Stimulated activated CD8-positive, alpha-beta memory T cell treated with anti-CD3 and anti-CD28 coated beads, Interleukin-4, amount 100 ng/mL, for 48 hours (primary cell): ENCODE data around the gene PRX.
"Not testable (repeated sequence)": the region's sequence is repeated elsewhere in the genome, so short reads cannot be mapped to it uniquely, and the experiment has no call there.

Source experiments
- DNase-seq: peaks from one replicate; pipeline ENCODE4 v3.0.0-alpha.2; 2020

Gene PRX

GRCh38 chr19:40438284-40438683 is 25.1 kb upstream of the PRX start:
- no peak for DNase-seq

- peak; percentile 55 for DNase-seq
Observed at GRCh38 chr19:40433391-40434216, 20.4 kb upstream of the PRX start.

DNA sequence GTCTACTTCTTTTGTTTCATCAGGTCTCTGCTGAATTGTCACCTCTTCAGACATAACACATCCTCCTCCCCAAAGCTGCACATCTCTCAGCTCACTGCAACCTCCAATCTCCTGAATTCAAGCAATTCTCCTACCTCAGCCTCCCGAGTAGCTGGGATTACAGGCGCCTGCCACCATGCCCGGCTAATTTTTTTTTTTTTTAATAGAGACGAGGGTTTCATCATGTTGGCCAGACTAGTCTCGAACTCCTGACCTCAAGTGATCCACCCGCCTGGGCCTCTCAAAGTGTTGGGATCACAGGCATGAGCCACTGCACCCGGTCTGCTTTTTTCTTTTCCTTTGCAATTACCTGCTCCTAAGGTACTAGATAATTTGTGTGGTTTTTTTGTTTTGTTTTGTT is 19.6 kb upstream of the PRX start:
- DNase-seq = not testable (repeated sequence)

DNA sequence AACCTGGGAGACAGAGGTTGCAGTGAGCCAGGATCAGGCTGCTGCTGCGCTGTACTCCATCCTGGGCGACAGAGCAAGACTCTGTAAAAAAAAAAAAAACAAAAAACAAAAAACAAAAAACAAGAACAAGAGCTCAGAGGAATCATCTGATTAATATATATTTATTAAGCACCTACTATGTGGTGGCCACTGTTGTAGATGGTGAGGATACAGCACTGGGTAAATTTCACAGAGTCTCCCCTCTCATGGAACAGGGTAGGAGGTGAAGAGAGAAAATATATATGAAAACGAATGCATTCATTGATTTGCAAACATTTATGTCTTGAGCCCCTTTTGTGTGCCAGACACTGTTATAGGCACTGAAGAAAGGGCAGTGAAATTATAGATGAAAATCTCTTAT is 18.5 kb upstream of the PRX start:
- no peak for DNase-seq

GRCh38 chr19:40430242-40430641 is 17.1 kb upstream of the PRX start:
- not testable (repeated sequence) for DNase-seq

GRCh38 chr19:40428197-40428596 is 15.0 kb upstream of the PRX start:
- DNase-seq = not testable (repeated sequence)

- DNase-seq = peak; percentile 100
Observed at GRCh38 chr19:40425450-40426287, 12.5 kb upstream of the PRX start, which contains the start of gene SERTAD1. Gene SERTAD1 (minus strand): TSS chr19:40425992. CDS start chr19:40423546, 2,446 bp downstream.

DNA sequence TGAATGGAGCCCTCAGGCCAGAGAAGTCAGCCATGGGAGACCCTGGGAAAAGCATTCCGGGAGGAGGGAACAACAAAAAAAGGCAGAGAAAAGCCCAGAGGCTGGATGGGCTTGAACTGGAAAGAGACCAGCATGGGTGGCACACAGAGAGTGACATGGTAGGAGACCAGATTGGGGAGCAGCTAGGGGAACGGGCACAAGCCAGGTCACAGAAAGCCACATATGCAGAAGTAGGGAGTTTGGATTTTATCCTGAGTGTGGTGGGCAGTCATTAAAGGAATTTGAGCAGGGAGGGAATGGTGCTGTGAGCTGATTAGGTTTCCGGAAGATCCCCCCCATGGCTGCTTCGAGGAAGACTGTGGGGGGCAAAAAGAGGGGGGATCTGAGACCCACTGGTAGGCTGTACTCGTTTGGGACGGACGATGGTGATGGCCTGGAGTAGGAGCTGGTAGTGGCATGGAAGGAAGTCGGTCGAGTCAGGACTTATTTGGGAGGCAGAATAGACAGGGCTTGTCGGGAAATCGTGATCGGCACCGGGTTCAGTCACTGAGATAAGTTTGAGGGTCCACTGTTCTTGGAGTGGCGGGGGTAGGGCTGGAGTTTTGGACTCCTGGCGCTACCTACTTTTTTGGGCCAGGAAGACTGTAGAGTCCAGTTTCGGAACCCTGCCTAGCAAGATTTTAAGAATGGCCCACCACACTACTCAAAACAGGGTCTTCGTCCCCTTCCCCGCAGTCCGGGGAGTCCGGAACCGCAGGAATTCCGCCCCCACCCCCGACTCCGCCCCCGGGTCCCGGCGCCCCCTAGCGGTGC is 11.7 kb upstream of the PRX start:
- no peak for DNase-seq

GRCh38 chr19:40423938-40424337 is 10.8 kb upstream of the PRX start:
- DNase-seq = no peak

DNA sequence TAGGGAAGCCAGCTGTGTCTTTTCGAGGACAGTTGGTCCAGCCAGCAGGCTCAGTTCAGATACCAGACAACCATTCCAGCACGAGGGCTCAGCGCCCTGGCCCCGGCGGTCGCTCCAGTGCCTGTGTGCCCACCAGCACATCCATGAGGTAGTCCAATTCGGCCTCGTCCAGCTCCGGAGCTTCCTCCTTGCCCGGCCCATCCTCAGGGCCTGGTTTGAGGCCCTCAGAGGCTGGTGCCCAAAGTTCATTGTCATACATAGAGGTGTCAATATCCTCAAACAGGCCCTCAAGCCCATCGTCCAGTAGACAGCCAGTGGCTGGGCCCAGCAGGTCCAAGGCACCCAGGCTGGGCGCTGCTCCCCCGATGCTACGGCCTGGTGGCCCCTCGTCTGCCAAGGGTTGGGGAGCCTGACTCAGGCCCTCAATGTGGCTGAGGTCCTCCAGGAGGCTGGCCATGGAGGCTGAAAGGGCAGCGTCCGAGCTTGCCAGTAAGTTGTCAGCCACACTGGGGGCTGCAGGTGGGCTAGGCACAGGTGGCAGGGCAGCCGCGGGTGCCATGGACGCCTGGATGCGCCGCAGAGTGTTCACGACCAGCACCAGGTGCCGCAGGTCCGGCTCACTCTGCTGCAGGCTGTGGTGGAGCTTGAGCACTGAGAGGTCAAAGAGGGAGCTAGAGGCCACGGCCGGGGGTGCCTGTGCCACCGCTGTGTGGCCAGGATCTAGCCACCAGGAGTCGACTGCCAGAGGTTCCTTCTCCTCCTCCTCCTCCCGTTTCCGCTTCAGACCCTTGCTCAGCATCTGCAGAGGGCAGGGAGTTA is 9.8 kb upstream of the PRX start:
- DNase-seq = no peak

GRCh38 chr19:40421993-40422747 is 9.0 kb upstream of the PRX start:
- DNase-seq = no peak

DNA sequence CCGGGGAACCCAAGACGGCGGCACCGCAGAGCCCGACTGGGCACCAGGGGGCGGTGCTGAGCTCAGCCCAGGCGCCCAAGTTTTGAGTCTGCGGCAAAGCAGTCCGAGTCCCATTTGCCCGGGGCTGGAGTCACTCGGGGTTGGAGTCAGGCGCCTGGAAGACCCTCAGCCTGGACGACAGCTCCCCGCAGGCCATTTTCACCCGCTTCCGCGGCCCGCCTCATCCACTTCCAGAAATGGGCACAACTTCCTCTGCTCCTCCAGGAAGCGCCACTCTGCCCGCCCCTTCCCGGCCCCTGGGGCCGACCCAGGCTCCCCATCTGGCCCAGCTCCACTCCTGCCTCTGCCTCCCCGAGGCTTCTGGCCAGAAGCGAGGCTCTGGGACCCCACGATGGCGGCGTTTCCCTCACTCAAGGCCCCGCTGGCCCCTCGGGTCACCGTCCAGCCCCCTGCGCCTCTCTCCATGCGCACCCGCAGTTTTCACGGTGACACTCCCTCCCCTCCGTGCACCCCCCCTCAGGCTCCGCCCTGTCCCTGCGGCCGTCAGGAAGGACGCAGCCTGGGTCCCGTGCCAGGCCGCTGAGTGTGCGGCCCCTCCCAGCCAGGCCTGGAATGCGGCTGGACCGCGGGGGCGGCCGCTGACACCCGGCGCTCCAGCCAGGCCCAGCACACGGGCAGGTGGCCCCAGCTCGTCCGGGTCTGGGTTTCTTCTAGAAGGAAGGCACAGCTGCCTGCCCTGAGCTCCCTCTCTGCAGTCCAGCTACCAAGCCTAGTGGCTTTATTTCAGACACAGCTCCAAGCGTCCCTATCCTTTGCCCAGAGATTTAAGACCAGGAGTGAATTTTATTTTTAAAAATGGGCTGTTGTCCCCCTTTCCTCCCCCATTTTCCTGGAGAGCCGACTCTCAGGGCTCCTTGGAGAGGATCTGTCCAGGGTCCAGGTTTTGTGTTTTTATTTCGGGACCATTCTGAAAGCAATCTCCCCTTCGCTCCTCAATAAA is 7.9 kb upstream of the PRX start:
- peak; percentile 83 for DNase-seq

GRCh38 chr19:40420451-40420765 is 7.2 kb upstream of the PRX start:
- DNase-seq = no peak

DNA sequence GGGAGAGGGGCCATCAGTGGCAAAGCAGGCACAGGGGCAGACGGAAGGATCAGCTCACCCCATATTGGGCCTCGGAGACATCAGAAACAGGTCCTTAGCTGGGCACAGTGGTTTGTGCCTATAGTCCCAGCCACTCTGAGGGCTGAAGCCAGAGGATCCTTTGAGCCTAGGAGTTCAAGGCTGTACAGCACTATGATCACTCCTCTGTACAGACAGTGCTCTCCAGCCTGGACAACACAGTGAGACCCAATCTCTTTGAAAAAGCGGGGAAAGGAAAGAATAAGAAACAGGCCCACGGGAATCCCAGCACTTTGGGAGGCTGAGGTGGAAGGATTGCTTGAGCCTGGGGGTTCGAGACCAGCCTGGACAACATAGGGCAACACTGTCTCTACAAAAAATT is 6.6 kb upstream of the PRX start:
- DNase-seq = no peak

DNA sequence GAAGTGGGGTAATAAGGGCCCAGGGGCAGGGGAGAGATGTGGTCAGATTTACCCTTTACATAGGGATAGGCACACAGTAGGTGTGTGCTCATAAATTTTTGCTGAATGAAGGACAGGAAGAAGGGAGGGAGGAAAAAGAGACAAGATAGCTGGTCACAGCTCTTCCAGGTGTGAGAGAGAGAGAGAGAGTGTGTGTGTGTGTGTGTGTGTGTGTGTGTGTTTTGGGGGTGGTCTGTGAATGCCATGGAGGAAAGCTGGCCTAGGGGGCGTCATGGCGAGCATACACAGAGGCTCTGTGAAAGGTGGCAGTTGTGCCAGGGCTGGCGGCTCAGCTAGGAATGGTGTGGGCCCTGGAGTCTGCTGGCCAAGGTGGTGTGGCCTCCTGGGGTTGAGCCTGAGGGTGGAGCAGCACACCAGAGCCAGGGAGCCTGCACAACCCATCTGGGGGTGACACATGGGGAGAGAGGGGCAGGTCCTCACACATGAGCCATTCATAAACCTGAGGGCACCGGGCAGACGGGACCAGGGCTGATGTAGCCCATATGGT is 6.0 kb upstream of the PRX start:
- no peak for DNase-seq

GRCh38 chr19:40418040-40418439 is 4.9 kb upstream of the PRX start:
- DNase-seq = no peak

DNA sequence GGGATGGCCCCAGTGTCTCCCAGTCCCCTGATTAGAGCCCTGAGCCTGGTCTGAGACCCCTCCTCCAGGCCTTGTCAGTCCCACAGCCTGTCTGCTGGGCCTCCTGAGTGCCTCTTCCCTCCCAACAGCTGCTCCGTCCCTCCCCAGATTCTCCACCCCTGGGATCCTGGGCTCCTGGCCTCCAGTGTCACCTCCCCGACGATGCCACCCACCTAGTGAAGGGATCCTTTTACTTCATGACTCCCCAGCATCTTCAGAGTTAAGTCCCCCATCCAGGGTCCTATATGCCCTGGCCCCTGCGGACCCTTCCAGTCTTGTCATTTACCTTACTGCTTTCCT is 4.4 kb upstream of the PRX start:
- DNase-seq = no peak

- no peak for DNase-seq
Observed at GRCh38 chr19:40416918-40417642, 3.9 kb upstream of the PRX start.

GRCh38 chr19:40415768-40416167 is 2.6 kb upstream of the PRX start:
- DNase-seq = no peak
